Activated CD4-positive, alpha-beta T cell treated with anti-CD3 and anti-CD28 coated beads, Interleukin-2, amount 50 U/mL, for 1 hour (primary cell): ENCODE measurements around the gene MBD6.

Experiments
- DNase-seq: peaks from one replicate; pipeline ENCODE4 v3.0.0-alpha.2; 2020

The MBD6 gene

GRCh38 chr12:57533108-57533507, 10.5 kb downstream of the MBD6 start:
- DNase-seq = no peak

- no peak for DNase-seq
Measured at GRCh38 chr12:57534250-57534649, 11.6 kb downstream of the MBD6 start.

DNA sequence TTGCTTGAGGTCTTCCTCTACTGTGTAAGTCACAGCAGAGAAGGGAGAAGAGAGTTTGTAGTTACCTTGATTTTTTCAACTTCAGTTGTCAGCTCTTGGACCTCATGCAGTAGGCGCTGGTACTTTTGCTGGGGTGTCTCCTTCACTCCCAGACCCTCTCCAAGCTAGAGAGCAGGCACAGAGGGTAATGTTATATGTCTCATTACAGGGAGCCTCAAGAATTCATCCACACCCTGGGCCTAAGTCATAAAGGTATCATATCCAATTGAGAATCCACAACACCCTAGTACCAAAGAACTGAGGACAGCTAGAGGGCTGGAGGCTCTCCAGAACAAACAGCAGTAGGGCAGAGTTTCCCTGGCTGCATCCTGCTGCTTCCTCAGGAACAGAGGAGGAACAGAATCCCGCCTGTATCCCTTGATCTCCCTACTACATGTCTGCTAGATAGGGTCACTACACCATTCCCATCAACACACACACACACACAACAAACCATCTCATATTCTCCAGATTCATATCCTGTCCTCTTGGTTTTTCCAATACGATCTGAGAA, 12.4 kb downstream of the MBD6 start:
- no peak for DNase-seq

GRCh38 chr12:57535764-57536596, 13.4 kb downstream of the MBD6 start:
- no peak for DNase-seq

DNA sequence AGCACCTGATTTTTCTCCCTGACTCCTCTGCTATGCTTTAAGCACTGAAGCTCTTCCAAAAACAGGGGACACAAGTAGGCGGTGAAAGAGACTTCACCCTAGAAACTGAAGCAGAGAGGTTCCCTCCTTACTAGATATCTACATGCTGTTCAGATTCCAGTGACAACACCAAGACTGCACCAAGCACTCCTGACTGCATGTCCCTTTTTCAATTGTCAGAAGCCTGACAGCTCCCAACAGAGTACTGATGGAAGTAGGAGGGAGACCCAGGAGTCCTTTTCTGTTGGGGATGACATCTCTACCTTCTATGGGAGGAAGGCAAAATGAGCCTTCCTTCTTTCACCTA, 13.9 kb downstream of the MBD6 start:
- DNase-seq = no peak

DNA sequence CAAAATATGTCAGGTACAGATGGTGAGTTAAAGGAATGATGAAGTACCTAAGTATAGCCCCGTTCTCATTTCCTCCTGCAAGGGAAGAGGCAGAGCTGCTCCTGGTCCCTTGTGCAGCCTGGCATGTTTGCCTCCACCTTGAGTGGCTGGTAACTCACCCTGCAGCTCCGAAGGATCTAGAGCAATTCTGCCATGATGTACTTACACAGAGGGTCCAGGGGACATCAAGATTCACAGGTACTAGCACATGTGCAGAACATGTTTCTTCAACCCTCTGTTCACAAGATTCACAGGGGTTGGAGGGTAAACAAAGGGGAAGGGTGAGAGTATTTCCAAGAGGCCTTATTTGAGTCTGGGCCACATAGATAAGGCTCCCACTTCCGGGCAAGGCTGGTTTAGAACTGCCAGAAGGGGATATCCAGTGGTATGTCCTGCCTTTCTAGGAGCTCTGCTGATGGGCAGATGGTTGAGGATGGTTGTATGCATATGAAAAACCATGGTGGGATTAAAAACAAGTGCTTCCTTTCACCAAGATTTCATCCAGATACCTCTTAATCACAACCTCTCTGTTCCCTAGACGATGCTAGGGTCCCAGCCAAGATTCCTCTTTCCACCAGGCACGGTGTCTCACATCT, 16.6 kb downstream of the MBD6 start:
- DNase-seq = no peak

DNA sequence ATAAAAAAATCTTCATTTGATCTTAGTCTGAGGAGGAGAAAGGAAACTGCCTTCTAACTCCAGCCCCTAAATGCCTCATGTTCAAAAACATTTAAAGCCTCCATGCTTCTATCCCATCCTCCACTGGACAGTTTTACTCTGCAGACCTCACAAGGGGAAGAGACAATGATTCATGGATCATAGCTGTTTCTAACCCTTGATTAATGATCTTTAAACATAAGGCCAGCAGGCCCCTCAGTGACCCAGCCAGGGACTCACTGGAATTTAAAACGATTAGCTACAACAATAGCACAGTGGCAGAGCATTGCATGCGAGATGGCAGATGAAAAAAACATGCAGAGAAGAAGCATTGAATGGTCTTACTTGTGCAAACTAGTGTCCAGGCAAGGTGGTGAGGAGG, 18.4 kb downstream of the MBD6 start:
- DNase-seq = no peak

- DNase-seq = no peak
Measured at GRCh38 chr12:57541717-57542116, 19.1 kb downstream of the MBD6 start.

GRCh38 chr12:57543581-57543980, 21.0 kb downstream of the MBD6 start:
- DNase-seq = no peak

DNA sequence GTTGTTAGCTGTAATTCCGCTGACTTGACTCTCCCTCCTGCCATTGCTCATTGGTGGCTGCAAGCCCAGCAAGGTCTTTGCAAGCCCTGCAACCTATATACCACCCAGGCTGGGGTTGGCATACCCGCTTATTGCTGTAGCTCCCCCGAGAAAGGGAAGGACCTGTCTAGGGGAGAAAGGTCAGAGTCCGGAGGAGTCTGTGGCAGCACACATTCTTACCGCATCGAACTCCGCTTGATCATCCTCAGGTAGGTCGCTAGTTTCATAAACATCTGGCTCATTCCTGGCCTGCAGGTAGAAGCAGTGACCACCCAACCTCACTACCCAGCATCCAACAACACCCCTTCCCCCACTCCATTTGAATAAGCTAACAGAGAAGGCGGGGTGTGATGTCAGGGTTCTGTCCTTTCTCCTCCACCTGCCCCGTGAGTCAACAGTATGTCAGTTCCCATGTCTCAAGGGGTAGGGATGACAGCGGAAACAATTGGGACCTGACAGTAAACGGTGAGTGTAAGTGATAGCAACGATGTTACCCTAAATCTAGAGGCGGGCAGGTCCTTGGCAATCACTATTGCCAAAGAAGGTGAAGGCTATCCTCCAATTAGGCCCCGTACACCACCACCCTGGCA, 23.3 kb downstream of the MBD6 start:
- DNase-seq = no peak

- peak; percentile 88 for DNase-seq
Measured at GRCh38 chr12:57546438-57547287, 24.0 kb downstream of the MBD6 start, which contains the start of gene DCTN2. DCTN2 (minus strand) TSS chr12:57547192; CDS start chr12:57547063, 129 bp downstream.

DNA sequence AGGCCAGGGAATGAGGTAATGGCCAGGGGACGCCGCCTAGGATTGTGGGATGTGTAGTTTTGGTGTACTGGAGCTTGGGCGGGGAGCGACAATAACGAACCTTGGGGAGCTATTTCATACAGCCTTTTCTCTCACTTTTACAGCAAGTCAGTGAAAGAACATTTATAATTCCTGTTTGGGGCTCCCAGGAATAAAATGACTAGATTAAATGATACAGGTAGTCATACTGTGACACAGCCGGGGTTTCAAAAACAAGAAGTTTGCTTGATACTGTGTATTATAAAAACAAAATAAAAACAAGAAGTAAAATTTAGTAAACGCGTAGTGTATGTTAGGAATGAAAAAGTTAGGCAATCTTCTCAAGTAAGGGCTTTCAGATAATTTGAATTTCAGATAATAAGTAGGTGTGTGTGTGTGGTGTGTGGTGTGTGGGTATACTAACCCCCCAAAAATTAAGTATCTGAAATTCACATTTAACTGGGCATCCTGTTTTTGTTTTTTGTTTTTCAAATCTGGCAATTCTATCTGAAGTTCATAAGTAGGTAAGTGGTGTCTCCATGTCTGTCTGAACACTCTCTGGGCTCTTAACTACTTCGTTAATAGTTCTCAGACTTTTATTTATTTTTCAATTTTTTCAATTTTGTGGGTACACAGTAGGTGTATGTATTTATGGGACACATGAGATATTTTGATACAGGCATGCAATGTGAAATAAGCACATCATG, 24.8 kb downstream of the MBD6 start:
- no peak for DNase-seq

GRCh38 chr12:57548013-57548315, 25.3 kb downstream of the MBD6 start:
- no peak for DNase-seq

DNA sequence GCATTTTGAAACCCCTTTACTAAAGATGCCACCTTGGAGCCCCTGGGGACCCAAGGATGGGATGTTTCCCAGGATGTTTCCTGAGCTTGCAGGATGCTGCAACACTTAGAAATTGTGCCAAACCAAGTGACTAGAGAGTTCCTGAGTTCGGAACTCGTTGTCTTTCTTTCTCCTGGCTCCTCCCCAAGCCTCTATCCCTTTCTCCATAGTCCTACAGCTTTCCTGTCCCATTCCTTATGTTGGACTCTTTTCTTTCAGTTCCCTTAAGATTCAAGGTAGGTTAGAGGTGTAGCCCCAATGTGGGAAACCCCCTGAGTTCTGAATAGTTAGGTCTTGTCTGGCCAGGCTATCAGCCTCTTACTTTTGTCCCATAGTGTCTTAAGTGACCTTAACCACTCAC, 25.9 kb downstream of the MBD6 start:
- no peak for DNase-seq

GRCh38 chr12:57549203-57549908, 26.7 kb downstream of the MBD6 start:
- DNase-seq = no peak

- peak; percentile 41 for DNase-seq
Measured at GRCh38 chr12:57549909-57550640, 27.5 kb downstream of the MBD6 start, which contains the start of gene KIF5A. KIF5A (plus strand) TSS chr12:57550044; CDS start chr12:57550272, 228 bp downstream.

DNA sequence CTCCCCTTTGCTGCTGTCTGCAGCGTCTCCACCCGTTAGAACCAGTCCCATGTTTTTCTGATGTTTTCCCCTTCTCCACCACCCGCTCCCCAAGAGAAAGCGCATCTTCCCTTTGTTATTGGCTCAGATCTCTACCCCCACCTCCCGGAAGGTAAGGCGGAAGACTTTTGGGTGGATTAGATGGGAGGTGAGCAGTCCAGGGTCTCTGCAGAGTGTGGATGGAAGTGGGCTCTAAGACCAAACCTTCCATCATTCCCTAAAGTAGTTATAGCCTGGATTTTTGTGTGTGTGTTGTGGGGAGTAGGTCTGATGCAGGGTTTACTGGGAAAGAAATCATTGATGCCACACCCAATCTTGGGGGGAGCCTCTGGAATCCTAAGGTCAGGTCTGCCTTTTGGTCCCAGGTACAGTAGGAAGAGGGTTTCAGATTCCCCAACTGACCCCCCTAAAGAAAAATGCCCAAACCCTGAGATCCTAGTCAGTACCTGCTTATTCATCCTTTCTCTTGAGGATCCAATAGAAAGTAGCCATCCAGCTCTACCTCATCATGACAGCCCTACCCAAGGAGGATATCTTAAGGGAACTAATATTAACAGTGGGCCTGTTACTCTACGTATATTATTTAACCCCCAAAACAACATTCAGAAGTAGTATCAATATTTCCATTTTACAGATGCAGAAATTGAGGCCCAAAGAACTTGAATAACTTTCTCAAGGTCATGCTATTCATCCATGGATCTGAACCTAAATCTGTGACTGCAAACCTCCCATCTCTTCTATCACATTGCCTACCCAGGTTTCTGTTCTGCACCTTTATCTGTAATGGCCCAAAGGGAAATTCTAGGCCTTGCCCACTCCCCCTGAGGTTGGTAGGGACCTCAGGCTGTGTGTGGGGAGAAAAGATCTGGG, 28.3 kb downstream of the MBD6 start:
- DNase-seq = no peak

- no peak for DNase-seq
Measured at GRCh38 chr12:57551637-57552305, 29.1 kb downstream of the MBD6 start.

- no peak for DNase-seq
Measured at GRCh38 chr12:57552306-57552651, 29.7 kb downstream of the MBD6 start.
